Fibroblast of mammary gland (primary cell): ENCODE measurements around the gene TTPAL.

Experiments
- DNase-seq: peaks from one replicate; pipeline ENCODE4 v3.0.0-alpha.2; 2010; ENCODE audit warnings: low read depth
- H3K4me3 ChIP-seq: 2 replicates; pipeline ENCODE4 v1.5.1; 2011; ENCODE audit warnings: low read depth, mild to moderate bottlenecking, low read length, moderate library complexity; ENCODE audit not compliant: control insufficient read depth
- CTCF ChIP-seq: conservative IDR thresholded peaks from 2 replicates; pipeline ENCODE4 v1.5.1; 2011; ENCODE audit warnings: low read depth, low read length, inconsistent platforms; ENCODE audit not compliant: control insufficient read depth, insufficient read depth

TTPAL gene

GRCh38 chr20:44501448-44501847 lies 25.8 kb downstream of the TTPAL start:
- no peak overlapping the region for H3K4me3 ChIP-seq
- peak; percentile 95 for DNase-seq
- TF ChIP-seq CTCF = no peak

- no peak for DNase-seq
- no peak for TF ChIP-seq CTCF
Observed at GRCh38 chr20:44502968-44503367, 27.3 kb downstream of the TTPAL start.

GRCh38 chr20:44504402-44505307 lies 29.0 kb downstream of the TTPAL start:
- DNase-seq = no peak
- TF ChIP-seq CTCF = no peak

More at GRCh38 chr20:44502968-44503367, 27.3 kb downstream of the TTPAL start:
- H3K4me3 ChIP-seq = no peak overlapping the region

GRCh38 chr20:44509762-44510161 lies 34.1 kb downstream of the TTPAL start:
- no peak for TF ChIP-seq CTCF

More at GRCh38 chr20:44504402-44505307, 29.0 kb downstream of the TTPAL start:
- H3K4me3 ChIP-seq = no peak overlapping the region

GRCh38 chr20:44513871-44514270 lies 38.2 kb downstream of the TTPAL start:
- TF ChIP-seq CTCF = no peak
- no peak for DNase-seq
- H3K4me3 ChIP-seq = no peak overlapping the region

More at GRCh38 chr20:44509762-44510161, 34.1 kb downstream of the TTPAL start:
- DNase-seq = no peak
- H3K4me3 ChIP-seq = no peak overlapping the region

- DNase-seq = peak; percentile 85
- TF ChIP-seq CTCF = no peak
- no peak overlapping the region for H3K4me3 ChIP-seq
Observed at GRCh38 chr20:44516491-44516890, 40.8 kb downstream of the TTPAL start.
